CD4-positive, alpha-beta T cell treated with Interleukin-6 at 100 ng/mL for 8 hours (primary cell): ENCODE measurements around the gene C1orf50.
A peak's percentile ranks its signal among the peaks of the same experiment; 100 is the strongest.
"Not testable (repeated sequence)": the region's sequence is repeated elsewhere in the genome, so short reads cannot be mapped to it uniquely, and the experiment has no call there.

Source experiments
- DNase-seq: peaks from one replicate; pipeline ENCODE4 v3.0.0-alpha.2; 2020; ENCODE audit warnings: mixed read lengths, low spot score

Gene C1orf50

GRCh38 chr1:42801832-42802473 is 34.9 kb downstream of the C1orf50 start:
- no peak for DNase-seq

- DNase-seq: no peak
Measured at GRCh38 chr1:42806171-42806570, 39.1 kb downstream of the C1orf50 start.

GRCh38 chr1:42806593-42806992 is 39.5 kb downstream of the C1orf50 start:
- DNase-seq: no peak

- DNase-seq: no peak
Measured at GRCh38 chr1:42807056-42807668, 40.1 kb downstream of the C1orf50 start.

GRCh38 chr1:42814815-42815214 is 47.8 kb downstream of the C1orf50 start:
- not testable (repeated sequence) for DNase-seq

GRCh38 chr1:42815941-42816584 is 49.0 kb downstream of the C1orf50 start:
- DNase-seq: no peak

- DNase-seq: peak; percentile 94
Measured at GRCh38 chr1:42816585-42817439, 49.8 kb downstream of the C1orf50 start, which contains the start of the genes ERMAP and SVBP. Gene ERMAP, plus strand, starts transcription at chr1:42817122. Its CDS starts 13,327 bp downstream, at chr1:42830449. Gene SVBP, minus strand, starts transcription at chr1:42817397. Its CDS starts 853 bp downstream, at chr1:42816544.

GRCh38 chr1:42817440-42817767 is 50.4 kb downstream of the C1orf50 start:
- DNase-seq: no peak

GRCh38 chr1:42817976-42818375 is 50.9 kb downstream of the C1orf50 start:
- no peak for DNase-seq

- no peak for DNase-seq
Measured at GRCh38 chr1:42820813-42821212, 53.8 kb downstream of the C1orf50 start.

GRCh38 chr1:42821690-42822089 is 54.6 kb downstream of the C1orf50 start:
- DNase-seq: no peak

GRCh38 chr1:42822800-42823392 is 55.8 kb downstream of the C1orf50 start:
- no peak for DNase-seq

GRCh38 chr1:42824481-42825035 is 57.5 kb downstream of the C1orf50 start:
- no peak for DNase-seq

- DNase-seq: no peak
Measured at GRCh38 chr1:42825036-42825851, 58.2 kb downstream of the C1orf50 start.
